H1 (cell line): ENCODE data around the gene SH2D7.

Experiments used
- JUN ChIP-seq: IDR thresholded peaks from 2 replicates; pipeline ENCODE4 v1.6.1; 2011; ENCODE audit warnings: low read depth, mild to moderate bottlenecking, improper control_type of control experiment, low read length
- MAFK ChIP-seq: IDR thresholded peaks from 2 replicates; pipeline ENCODE4 v1.6.1; 2012; ENCODE audit warnings: low read depth, mild to moderate bottlenecking, improper control_type of control experiment, low read length
- POLR2A ChIP-seq, 2 experiments: IDR thresholded peaks; 1 replicate in 1 of 2; 2 replicates in 1 of 2; pipeline ENCODE4 v1.6.1; 2011; ENCODE audit warnings: low read depth in 2 of 2, low read length in 2 of 2, mild to moderate bottlenecking in 2 of 2; ENCODE audit errors: control extremely low read depth in 1 of 2
- POLR2AphosphoS5 ChIP-seq: IDR thresholded peaks from 2 replicates; pipeline ENCODE4 v1.6.1; 2011; ENCODE audit warnings: low read depth, low read length
- SIN3A ChIP-seq, 2 experiments: IDR thresholded peaks in 1 of 2; conservative IDR thresholded peaks in 1 of 2; 2 replicates each; pipeline ENCODE4 v1.6.1; 2011 to 2012; ENCODE audit warnings: low read length in 2 of 2, improper control_type of control experiment in 1 of 2, low read depth in 1 of 2, mild to moderate bottlenecking in 1 of 2
- SIX5 ChIP-seq: IDR thresholded peaks from 2 replicates; pipeline ENCODE4 v1.6.1; 2011; ENCODE audit warnings: mild to moderate bottlenecking, low read depth, low read length
- TAF1 ChIP-seq: IDR thresholded peaks from 2 replicates; pipeline ENCODE4 v1.6.1; 2011; ENCODE audit warnings: mild to moderate bottlenecking, low read depth, low read length
- YY1 ChIP-seq: IDR thresholded peaks from 2 replicates; pipeline ENCODE4 v1.6.1; 2011; ENCODE audit warnings: low read depth, mild to moderate bottlenecking, low read length
- TF ChIP-seq, protein P1 (sequence below), 3 experiments: IDR thresholded peaks; 1 replicate in 2 of 3; 2 replicates in 1 of 3; pipeline versions ENCODE4 v1.5.1 to v1.6.1; 2011; ENCODE audit warnings: low read length in 3 of 3, mild to moderate bottlenecking in 3 of 3, inconsistent platforms in 2 of 3, low read depth in 1 of 3, moderate library complexity in 1 of 3; ENCODE audit not compliant: insufficient read depth in 1 of 3; ENCODE audit errors: control extremely low read depth in 1 of 3

- no peak for TF ChIP-seq MAFK
- TF ChIP-seq TAF1, result no peak
- no peak for TF ChIP-seq JUN
- TF ChIP-seq POLR2A (IDR thresholded peaks at IDR 0.05; ENCODE audit: control extremely low read depth in 1 of 2, low read depth in 2 of 2, low read length in 2 of 2), result no peak
- no peak for TF ChIP-seq YY1
- no peak for TF ChIP-seq SIN3A (conservative IDR thresholded peaks at IDR 0.05 in 1 of 2, IDR thresholded peaks at IDR 0.05 in 1 of 2; ENCODE audit: low read depth in 1 of 2, low read length in 2 of 2)
- TF ChIP-seq POLR2AphosphoS5, result no peak
- no peak for TF ChIP-seq SIX5
- TF ChIP-seq, protein P1, sequence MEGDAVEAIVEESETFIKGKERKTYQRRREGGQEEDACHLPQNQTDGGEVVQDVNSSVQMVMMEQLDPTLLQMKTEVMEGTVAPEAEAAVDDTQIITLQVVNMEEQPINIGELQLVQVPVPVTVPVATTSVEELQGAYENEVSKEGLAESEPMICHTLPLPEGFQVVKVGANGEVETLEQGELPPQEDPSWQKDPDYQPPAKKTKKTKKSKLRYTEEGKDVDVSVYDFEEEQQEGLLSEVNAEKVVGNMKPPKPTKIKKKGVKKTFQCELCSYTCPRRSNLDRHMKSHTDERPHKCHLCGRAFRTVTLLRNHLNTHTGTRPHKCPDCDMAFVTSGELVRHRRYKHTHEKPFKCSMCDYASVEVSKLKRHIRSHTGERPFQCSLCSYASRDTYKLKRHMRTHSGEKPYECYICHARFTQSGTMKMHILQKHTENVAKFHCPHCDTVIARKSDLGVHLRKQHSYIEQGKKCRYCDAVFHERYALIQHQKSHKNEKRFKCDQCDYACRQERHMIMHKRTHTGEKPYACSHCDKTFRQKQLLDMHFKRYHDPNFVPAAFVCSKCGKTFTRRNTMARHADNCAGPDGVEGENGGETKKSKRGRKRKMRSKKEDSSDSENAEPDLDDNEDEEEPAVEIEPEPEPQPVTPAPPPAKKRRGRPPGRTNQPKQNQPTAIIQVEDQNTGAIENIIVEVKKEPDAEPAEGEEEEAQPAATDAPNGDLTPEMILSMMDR (IDR thresholded peaks at IDR 0.05; ENCODE audit: control extremely low read depth in 1 of 3, insufficient read depth in 1 of 3, low read depth in 1 of 3, low read length in 3 of 3), result no peak
These were observed 5.9 kb downstream of the SH2D7 start for GRCh38 chr15:78098131-78098755.
